T-helper 22 cell (primary cell): ENCODE results near the gene ASTN2.
"Not testable (repeated sequence)": the region's sequence is repeated elsewhere in the genome, so short reads cannot be mapped to it uniquely, and the experiment has no call there.

Source experiments
- DNase-seq: peaks from one replicate; pipeline ENCODE4 v3.0.0-alpha.2; 2020; ENCODE audit warnings: low read depth

Gene ASTN2

GRCh38 chr9:117073539-117074341 is 341.1 kb downstream of the ASTN2 start:
- DNase-seq = no peak

- no peak for DNase-seq
Observed at GRCh38 chr9:117073071-117073470, 341.8 kb downstream of the ASTN2 start.

- DNase-seq = no peak
Observed at GRCh38 chr9:117072216-117072615, 342.6 kb downstream of the ASTN2 start.

GRCh38 chr9:117071673-117072207 is 343.1 kb downstream of the ASTN2 start:
- DNase-seq = not testable (repeated sequence)

- DNase-seq = no peak
Observed at GRCh38 chr9:117063721-117064471, 351.0 kb downstream of the ASTN2 start.

GRCh38 chr9:117060963-117061362 is 353.9 kb downstream of the ASTN2 start:
- DNase-seq = no peak

- DNase-seq = no peak
Observed at GRCh38 chr9:117050007-117050406, 364.9 kb downstream of the ASTN2 start.

GRCh38 chr9:117046666-117047327 is 368.1 kb downstream of the ASTN2 start:
- no peak for DNase-seq

- DNase-seq = no peak
Observed at GRCh38 chr9:117044241-117044640, 370.6 kb downstream of the ASTN2 start.

- DNase-seq = no peak
Observed at GRCh38 chr9:117043159-117043558, 371.7 kb downstream of the ASTN2 start.

- no peak for DNase-seq
Observed at GRCh38 chr9:117035546-117035945, 379.3 kb downstream of the ASTN2 start.

GRCh38 chr9:117034866-117035265 is 380.0 kb downstream of the ASTN2 start:
- no peak for DNase-seq

- DNase-seq = no peak
Observed at GRCh38 chr9:117030254-117030768, 384.5 kb downstream of the ASTN2 start.

GRCh38 chr9:117029341-117029740 is 385.5 kb downstream of the ASTN2 start:
- no peak for DNase-seq

- no peak for DNase-seq
Observed at GRCh38 chr9:117028103-117028858, 386.6 kb downstream of the ASTN2 start.

- no peak for DNase-seq
Observed at GRCh38 chr9:117021906-117022305, 393.0 kb downstream of the ASTN2 start.

GRCh38 chr9:117018966-117019617 is 395.8 kb downstream of the ASTN2 start:
- DNase-seq = no peak

- DNase-seq = no peak
Observed at GRCh38 chr9:117017414-117017985, 397.4 kb downstream of the ASTN2 start.

- no peak for DNase-seq
Observed at GRCh38 chr9:117014061-117014460, 400.8 kb downstream of the ASTN2 start.

- DNase-seq = no peak
Observed at GRCh38 chr9:117013440-117013995, 401.3 kb downstream of the ASTN2 start.
